Mononuclear cell (primary cell): Measurements from ENCODE around the gene CCDC170. TPM values are rescaled to one million over a fixed set of nuclear protein-coding genes. Genes with fewer than 3 reads are reported as not detected.
"Not testable (repeated sequence)": the region's sequence is repeated elsewhere in the genome, so short reads cannot be mapped to it uniquely, and the experiment has no call there.

Source experiments
- H3K27me3 ChIP-seq: 2 replicates; pipeline ENCODE4 v1.6.0; 2011; ENCODE audit warnings: low read length, control low read depth; ENCODE audit not compliant: insufficient read depth
- H3K4me1 ChIP-seq: 2 replicates; pipeline ENCODE4 v1.5.1; 2011; ENCODE audit warnings: mild to moderate bottlenecking, low read length, control low read depth; ENCODE audit not compliant: insufficient read depth
- H3K4me3 ChIP-seq: 2 replicates; pipeline ENCODE4 v1.5.1; 2011; ENCODE audit warnings: mild to moderate bottlenecking, low read length, moderate library complexity
- H3K9me3 ChIP-seq: 2 replicates; pipeline ENCODE4 v1.5.1; 2011; ENCODE audit warnings: low read depth, mild to moderate bottlenecking, control low read depth, low read length
- total RNA-seq: library from RNA; depleted of rRNA; stranded (reverse); fragments of >200 nt; gene quantifications from one replicate; pipeline ENCODE4 v1.2.3, GENCODE V29; 2012

CCDC170 gene
- total RNA-seq, 1 donor = 1.2 TPM

- Histone ChIP-seq H3K4me3 (no peak overlapping the region), H3K9me3 (no peaks in the 10 kb centered on the region), H3K27me3 (no peaks in the 10 kb centered on the region), H3K4me1 (peaks cover 15% of the 10 kb centered on the region)
Observed at GRCh38 chr6:151506761-151507160, 12.9 kb downstream of the CCDC170 start.

DNA sequence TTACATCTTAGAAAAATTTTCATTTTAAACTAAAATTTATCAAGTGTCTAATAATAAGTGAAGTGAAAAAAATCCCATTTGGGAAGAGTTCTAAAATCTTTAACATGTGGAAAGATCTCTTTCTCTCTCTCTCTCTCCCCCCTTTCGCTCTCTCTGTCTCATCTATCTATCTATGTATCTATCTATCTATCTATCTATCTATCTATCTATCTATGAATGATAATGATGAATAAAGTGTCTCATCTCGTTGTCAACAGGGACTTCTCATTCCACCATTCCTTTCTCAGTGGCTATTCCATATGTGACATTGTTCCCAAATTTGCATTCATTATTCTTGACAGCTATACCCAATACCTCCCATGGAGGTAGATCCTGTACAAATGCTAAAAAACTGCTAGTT lies 15.2 kb downstream of the CCDC170 start:
- H3K4me1 ChIP-seq = peaks cover 6% of the 10 kb centered on the region
- H3K27me3 ChIP-seq = no peaks in the 10 kb centered on the region
- H3K9me3 ChIP-seq = no peaks in the 10 kb centered on the region
- no peak overlapping the region for H3K4me3 ChIP-seq

DNA sequence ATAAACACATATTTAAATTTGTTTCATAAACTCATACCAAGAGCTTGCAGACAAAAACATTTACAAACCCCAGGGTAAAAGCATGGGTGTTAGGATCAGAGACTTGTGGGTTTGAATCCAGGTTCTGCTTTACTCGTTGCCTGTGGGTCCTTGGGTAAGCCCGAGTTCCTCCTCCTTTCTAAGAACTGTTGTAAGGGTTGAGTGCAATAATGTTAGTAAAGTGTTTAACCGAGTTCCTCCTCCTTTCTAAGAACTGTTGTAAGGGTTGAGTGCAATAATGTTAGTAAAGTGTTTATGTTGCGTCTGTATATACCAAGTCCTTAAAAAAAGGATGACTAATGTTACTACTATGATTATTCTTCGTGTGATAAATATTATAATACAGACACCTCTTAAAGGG lies 18.7 kb downstream of the CCDC170 start:
- peaks cover 13% of the 10 kb centered on the region for H3K4me1 ChIP-seq
- H3K9me3 ChIP-seq = no peaks in the 10 kb centered on the region
- no peaks in the 10 kb centered on the region for H3K27me3 ChIP-seq
- H3K4me3 ChIP-seq = no peak overlapping the region

- H3K27me3 ChIP-seq = no peaks in the 10 kb centered on the region
- peaks cover 13% of the 10 kb centered on the region for H3K4me1 ChIP-seq
- H3K4me3 ChIP-seq = no peak overlapping the region
- H3K9me3 ChIP-seq = no peaks in the 10 kb centered on the region
Observed at GRCh38 chr6:151514000-151514730, 20.3 kb downstream of the CCDC170 start.

- not testable (repeated sequence) for H3K9me3 ChIP-seq, H3K4me3 ChIP-seq, H3K4me1 ChIP-seq, H3K27me3 ChIP-seq
Observed at GRCh38 chr6:151518992-151519391, 25.2 kb downstream of the CCDC170 start.

GRCh38 chr6:151523034-151523433 lies 29.2 kb downstream of the CCDC170 start:
- Histone ChIP-seq H3K4me3 (no peak overlapping the region), H3K4me1 (no peaks in the 10 kb centered on the region), H3K27me3 (no peaks in the 10 kb centered on the region), H3K9me3 (peaks cover 7% of the 10 kb centered on the region)

DNA sequence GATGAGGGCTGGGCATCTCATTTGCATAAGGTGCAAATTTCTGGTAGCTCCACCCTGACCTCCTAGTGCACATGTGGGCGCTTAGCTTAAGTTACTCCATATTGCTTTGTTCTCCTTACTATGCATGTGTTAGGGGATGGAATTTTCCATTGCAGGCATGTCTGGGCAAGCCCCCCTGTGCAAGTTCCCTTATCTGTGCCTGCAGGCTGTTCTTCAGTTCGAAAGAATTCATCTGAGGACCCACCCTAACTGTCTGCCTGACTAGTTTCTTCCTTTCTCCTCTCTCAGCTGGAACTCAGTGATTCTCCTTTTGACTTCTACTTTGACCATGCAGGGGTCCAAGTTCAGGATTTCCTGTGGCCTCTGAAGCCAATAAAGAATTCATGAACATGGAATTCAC lies 30.2 kb downstream of the CCDC170 start:
- Histone ChIP-seq H3K9me3 (peaks cover 7% of the 10 kb centered on the region), H3K27me3 (no peaks in the 10 kb centered on the region), H3K4me1 (no peaks in the 10 kb centered on the region)

DNA sequence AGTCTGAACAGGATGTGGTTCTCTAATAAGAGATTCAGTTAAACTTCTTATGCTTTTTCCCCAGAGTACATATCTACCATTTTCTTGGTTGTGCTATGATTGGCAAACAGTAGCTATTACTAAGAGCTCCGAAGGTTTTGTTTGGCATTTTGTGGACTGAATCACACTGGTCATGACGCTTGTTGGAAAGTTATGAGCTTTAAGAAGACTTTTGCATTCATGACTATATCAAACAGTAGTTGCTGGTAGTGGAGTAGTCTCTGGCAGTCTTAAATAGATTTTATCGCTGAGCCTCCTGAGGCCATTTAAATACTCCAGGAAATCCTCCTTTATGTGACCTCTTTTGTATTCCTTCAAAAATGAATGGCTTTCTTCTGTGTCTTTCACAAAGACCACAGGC lies 40.8 kb downstream of the CCDC170 start:
- Histone ChIP-seq H3K27me3 (no peaks in the 10 kb centered on the region), H3K9me3 (peaks cover 4% of the 10 kb centered on the region), H3K4me3 (no peak overlapping the region), H3K4me1 (no peaks in the 10 kb centered on the region)

More for the DNA sequence above, 30.2 kb downstream of the CCDC170 start:
- H3K4me3 ChIP-seq = no peak overlapping the region

GRCh38 chr6:151535476-151536187 lies 41.8 kb downstream of the CCDC170 start:
- Histone ChIP-seq H3K4me3 (no peak overlapping the region), H3K9me3 (peaks cover 7% of the 10 kb centered on the region), H3K27me3 (no peaks in the 10 kb centered on the region), H3K4me1 (no peaks in the 10 kb centered on the region)

DNA sequence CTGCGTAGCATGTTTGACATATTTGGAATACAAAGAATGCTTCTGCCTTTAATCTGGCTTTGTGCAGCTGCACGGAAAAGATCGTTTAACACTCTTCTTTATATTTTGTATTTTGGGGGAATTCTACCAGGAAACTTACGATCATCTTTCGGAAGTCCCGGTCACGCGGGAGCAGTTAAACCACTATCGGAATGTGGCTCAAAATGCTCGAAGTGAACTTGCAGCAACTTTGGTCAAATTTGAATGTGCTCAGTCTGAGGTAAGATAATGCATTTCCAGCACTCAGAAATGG lies 42.3 kb downstream of the CCDC170 start:
- Histone ChIP-seq H3K4me1 (no peaks in the 10 kb centered on the region), H3K9me3 (peaks cover 7% of the 10 kb centered on the region)

GRCh38 chr6:151537556-151537955 lies 43.7 kb downstream of the CCDC170 start:
- Histone ChIP-seq H3K4me1 (no peaks in the 10 kb centered on the region), H3K27me3 (no peaks in the 10 kb centered on the region), H3K4me3 (no peak overlapping the region), H3K9me3 (peaks cover 7% of the 10 kb centered on the region)

More for the DNA sequence above, 42.3 kb downstream of the CCDC170 start:
- Histone ChIP-seq H3K27me3 (no peaks in the 10 kb centered on the region), H3K4me3 (no peak overlapping the region)

DNA sequence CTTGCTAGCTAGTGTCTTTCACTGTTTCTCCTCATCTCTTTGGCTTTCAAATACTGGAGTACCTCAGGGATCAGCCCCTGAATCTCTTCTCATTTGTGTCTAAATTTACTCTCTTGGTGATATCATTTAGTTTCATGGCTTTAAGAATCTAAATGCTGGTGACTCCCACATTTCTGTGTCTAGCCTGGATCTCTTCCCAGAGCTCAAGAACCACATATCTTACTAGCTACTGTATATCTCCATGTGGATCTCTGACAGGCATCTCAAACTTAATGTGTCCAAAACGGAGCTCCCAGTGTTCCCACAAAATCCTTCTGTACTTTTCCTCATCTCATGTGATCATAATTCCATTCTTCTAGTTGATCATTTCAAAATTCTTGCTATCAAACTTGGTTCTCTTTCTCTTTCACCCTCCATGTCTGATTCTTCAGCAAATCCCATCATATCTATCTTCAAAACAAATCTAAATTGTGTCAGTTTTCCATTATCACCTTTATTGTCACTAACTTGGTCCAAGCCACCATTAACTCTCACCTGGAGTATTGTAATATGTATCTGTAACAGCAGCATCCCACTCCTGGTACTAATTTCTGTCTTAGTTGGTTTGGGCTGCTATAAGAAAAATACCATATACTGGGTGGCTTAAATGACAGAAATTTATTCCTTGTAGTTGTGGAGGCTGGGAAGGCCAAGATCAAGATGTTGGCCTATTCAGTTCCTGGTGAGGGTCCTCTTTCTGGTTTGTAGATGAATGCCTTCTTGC lies 45.9 kb downstream of the CCDC170 start:
- H3K4me3 ChIP-seq = no peak overlapping the region
- peaks cover 7% of the 10 kb centered on the region for H3K9me3 ChIP-seq
- no peaks in the 10 kb centered on the region for H3K4me1 ChIP-seq
- no peaks in the 10 kb centered on the region for H3K27me3 ChIP-seq

- no peaks in the 10 kb centered on the region for H3K4me1 ChIP-seq
- H3K27me3 ChIP-seq = no peaks in the 10 kb centered on the region
- peaks cover 5% of the 10 kb centered on the region for H3K9me3 ChIP-seq
- no peak overlapping the region for H3K4me3 ChIP-seq
Observed at GRCh38 chr6:151544453-151544852, 50.6 kb downstream of the CCDC170 start.

GRCh38 chr6:151544884-151545283 lies 51.1 kb downstream of the CCDC170 start:
- not testable (repeated sequence) for H3K27me3 ChIP-seq, H3K4me3 ChIP-seq, H3K9me3 ChIP-seq, H3K4me1 ChIP-seq

DNA sequence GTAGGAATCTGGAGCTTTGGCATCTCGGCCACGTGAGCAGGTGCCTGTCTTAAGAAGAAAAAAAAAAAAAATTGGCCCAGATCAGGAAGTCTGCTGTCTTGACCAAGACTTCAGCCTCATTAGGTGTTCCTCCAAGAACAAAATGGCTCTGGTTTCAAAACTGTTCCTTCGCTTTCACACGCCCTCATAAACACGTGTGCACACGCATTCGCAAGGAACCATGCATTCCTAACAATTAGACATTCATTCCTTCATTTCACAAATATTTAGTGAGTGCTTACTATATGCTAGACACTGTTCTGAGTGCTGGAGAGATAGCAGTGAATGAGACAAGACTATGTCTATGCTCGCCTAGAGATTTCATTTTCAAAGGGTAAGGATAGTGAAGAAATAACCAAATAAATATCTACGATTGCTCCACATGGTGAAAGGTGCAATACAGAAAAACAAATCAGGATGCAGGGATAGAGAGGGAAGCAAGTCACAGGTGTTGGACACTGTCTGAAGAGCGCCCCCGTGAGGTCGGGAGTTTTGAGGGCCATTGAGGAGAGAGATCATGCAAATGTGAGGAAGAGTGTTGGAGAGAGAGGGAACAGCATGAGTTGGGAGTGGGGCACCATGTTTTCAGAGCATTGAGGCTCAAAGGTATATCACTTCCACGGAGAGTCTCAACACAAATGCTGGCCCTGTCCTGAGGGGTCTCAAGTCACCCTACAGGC lies 53.3 kb downstream of the CCDC170 start:
- no peak overlapping the region for H3K4me3 ChIP-seq
- no peaks in the 10 kb centered on the region for H3K4me1 ChIP-seq
- no peaks in the 10 kb centered on the region for H3K27me3 ChIP-seq
- no peaks in the 10 kb centered on the region for H3K9me3 ChIP-seq
